ENCODE results near the gene GLIS2. TPM values are rescaled to one million over a fixed set of nuclear protein-coding genes. Genes with fewer than 3 reads are reported as not detected.

The GLIS2 gene
- total and polyA plus RNA-seq, 4 donors, result 0.68 to 1.4 (median 1.1) TPM

- no peaks in the 10 kb centered on the region for H3K9me3 ChIP-seq (ENCODE audit: control insufficient read depth in 4 of 4, low read length in 3 of 4)
- no peak for TF ChIP-seq SP1 (IDR thresholded peaks at IDR 0.05)
- TF ChIP-seq MAX (IDR thresholded peaks at IDR 0.05), result no peak
- TF ChIP-seq, protein P1, sequence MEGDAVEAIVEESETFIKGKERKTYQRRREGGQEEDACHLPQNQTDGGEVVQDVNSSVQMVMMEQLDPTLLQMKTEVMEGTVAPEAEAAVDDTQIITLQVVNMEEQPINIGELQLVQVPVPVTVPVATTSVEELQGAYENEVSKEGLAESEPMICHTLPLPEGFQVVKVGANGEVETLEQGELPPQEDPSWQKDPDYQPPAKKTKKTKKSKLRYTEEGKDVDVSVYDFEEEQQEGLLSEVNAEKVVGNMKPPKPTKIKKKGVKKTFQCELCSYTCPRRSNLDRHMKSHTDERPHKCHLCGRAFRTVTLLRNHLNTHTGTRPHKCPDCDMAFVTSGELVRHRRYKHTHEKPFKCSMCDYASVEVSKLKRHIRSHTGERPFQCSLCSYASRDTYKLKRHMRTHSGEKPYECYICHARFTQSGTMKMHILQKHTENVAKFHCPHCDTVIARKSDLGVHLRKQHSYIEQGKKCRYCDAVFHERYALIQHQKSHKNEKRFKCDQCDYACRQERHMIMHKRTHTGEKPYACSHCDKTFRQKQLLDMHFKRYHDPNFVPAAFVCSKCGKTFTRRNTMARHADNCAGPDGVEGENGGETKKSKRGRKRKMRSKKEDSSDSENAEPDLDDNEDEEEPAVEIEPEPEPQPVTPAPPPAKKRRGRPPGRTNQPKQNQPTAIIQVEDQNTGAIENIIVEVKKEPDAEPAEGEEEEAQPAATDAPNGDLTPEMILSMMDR (IDR thresholded peaks at IDR 0.05; ENCODE audit: low read depth, low read length, missing input control), result no peak
- TF ChIP-seq GABPA (IDR thresholded peaks at IDR 0.05 in 1 of 2, conservative IDR thresholded peaks at IDR 0.05 in 1 of 2), result no peak
- H3K4me3 ChIP-seq (ENCODE audit: low read depth in 1 of 3, low read length in 3 of 3), result peak overlapping the region in 2 of 3 donors; percentile 39 to 61
- H3K9ac ChIP-seq (ENCODE audit: low read depth in 1 of 2, low read length in 2 of 2), result no peak overlapping the region
- H3K27ac ChIP-seq (ENCODE audit: low read depth in 1 of 2, low read length in 2 of 2), result peak overlapping the region; percentile 42 to 64
- DNase-seq (ENCODE audit: low spot score), result no peak
- 53% methylated on average over 20 of the region's 20 CpGs for WGBS
- H3K36me3 ChIP-seq (ENCODE audit: control insufficient read depth in 4 of 4, insufficient read depth in 3 of 4, low read depth in 1 of 4, low read length in 3 of 4), result no peaks in the 10 kb centered on the region
- peaks cover 0 to 4% (median 0%) of the 10 kb centered on the region in 4 donors for H3K27me3 ChIP-seq (ENCODE audit: control insufficient read depth in 4 of 4, insufficient read depth in 4 of 4, low read length in 3 of 4)
- peaks cover 10 to 49% (median 29%) of the 10 kb centered on the region in 4 donors for H3K4me1 ChIP-seq (ENCODE audit: control insufficient read depth in 4 of 4, insufficient read depth in 4 of 4, low read length in 3 of 4)
Observed at GRCh38 chr16:4316864-4317531, 1.1 kb downstream of the GLIS2 start.

DNA sequence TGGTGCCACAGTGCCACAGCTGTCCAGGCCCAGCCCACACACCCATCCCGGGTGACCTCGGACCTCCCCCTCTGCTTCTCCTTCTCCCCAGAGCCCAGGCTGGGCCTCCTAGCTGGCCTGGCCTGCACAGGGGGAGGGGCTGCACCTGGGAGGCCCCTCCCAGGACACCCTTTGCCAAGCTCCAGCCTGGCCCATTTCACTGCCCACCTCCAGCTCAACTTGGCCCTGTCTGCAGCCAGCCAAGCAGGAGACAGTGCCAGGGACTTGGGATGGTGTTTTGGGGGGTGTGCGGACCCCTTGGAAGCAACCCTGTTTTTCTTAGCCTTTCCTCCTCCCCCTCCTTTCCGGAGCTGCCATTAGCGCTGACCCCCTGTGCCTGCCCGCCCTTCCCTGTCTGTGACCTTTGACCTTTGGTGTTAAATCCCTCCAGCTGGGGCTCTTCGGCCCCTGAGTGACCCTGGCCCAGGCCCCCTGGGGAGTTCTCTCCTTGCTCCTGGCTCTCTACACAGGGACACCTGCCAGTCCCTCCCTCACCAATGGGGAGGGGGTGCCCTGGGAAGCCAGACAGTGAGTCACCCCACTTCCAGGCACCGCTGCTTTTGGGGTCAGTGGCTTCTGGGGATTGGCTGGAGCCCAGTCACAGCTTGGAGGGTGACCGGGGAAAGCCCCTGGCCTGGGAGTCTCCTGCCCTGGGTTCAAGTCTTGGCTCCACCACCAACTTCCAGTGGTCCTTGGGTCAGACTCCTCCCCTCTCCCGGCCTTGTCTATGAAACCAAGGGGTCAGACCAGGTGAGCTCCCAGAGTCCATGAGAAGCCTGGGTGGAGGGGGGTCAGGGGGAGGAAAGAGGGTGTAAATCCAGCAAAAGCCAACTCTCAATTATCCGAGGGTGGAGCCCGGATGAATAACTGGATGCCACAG, 1.9 kb downstream of the GLIS2 start:
- H3K9me3 ChIP-seq (ENCODE audit: control insufficient read depth in 4 of 4, low read length in 3 of 4), result no peaks in the 10 kb centered on the region
- H3K4me3 ChIP-seq (ENCODE audit: low read depth in 1 of 3, low read length in 3 of 3), result peak overlapping the region in 1 of 3 donors; percentile 61
- peak overlapping the region in 1 of 2 donors; percentile 2 for H3K9ac ChIP-seq (ENCODE audit: low read depth in 1 of 2, low read length in 2 of 2)
- H3K36me3 ChIP-seq (ENCODE audit: control insufficient read depth in 4 of 4, insufficient read depth in 3 of 4, low read depth in 1 of 4, low read length in 3 of 4), result no peaks in the 10 kb centered on the region
- DNase-seq (ENCODE audit: low spot score), result no peak
- TF ChIP-seq NR2F2 (IDR thresholded peaks at IDR 0.05) (peak; percentile 82), HNF4G (IDR thresholded peaks at IDR 0.05) (no peak), HNF4A (conservative IDR thresholded peaks at IDR 0.05) (no peak)
- H3K27me3 ChIP-seq (ENCODE audit: control insufficient read depth in 4 of 4, insufficient read depth in 4 of 4, low read length in 3 of 4), result peaks cover 0 to 4% (median 0%) of the 10 kb centered on the region in 4 donors
- H3K4me1 ChIP-seq (ENCODE audit: control insufficient read depth in 4 of 4, insufficient read depth in 4 of 4, low read length in 3 of 4), result peaks cover 10 to 49% (median 30%) of the 10 kb centered on the region in 4 donors
- 63% methylated on average over 12 of the region's 12 CpGs for WGBS
- peak overlapping the region; percentile 42 to 64 for H3K27ac ChIP-seq (ENCODE audit: low read depth in 1 of 2, low read length in 2 of 2)

DNA sequence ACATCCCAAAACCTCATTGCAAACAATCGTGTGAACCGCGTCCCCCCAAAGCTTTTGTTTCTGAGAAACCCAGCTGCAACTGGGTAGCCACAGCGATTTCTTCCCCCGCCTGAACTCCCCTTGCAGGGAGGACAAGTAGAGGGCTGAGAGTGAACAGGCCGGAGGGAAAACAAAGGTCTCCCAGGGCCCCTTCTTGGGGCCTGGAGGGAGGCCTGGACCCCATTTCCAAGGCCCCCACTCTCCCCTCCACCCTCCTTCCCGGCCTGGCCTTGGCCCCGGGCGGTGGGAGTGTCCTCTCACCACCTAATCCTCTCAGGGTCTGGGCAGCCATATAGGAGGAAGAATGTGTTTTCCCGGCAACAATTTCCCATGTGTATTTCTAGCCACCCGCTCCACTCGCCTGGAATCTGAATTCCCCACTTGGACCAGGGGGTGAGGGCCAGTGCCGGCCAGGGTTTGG, 2.6 kb downstream of the GLIS2 start:
- TF ChIP-seq SP1 (IDR thresholded peaks at IDR 0.05) (no peak), GABPA (IDR thresholded peaks at IDR 0.05 in 1 of 2, conservative IDR thresholded peaks at IDR 0.05 in 1 of 2) (no peak), TAF1 (conservative IDR thresholded peaks at IDR 0.05) (no peak), NR2F2 (IDR thresholded peaks at IDR 0.05) (no peak), YY1 (IDR thresholded peaks at IDR 0.05) (no peak), ZBTB33 (IDR thresholded peaks at IDR 0.05) (no peak), HNF4G (IDR thresholded peaks at IDR 0.05) (no peak), EGR1 (IDR thresholded peaks at IDR 0.05; ENCODE audit: low read depth in 2 of 2) (no peak), FOXA2 (IDR thresholded peaks at IDR 0.05) (no peak), RAD21 (IDR thresholded peaks at IDR 0.05) (no peak), JUND (IDR thresholded peaks at IDR 0.05) (no peak), HNF4A (conservative IDR thresholded peaks at IDR 0.05) (no peak)
- TF ChIP-seq, protein P2, sequence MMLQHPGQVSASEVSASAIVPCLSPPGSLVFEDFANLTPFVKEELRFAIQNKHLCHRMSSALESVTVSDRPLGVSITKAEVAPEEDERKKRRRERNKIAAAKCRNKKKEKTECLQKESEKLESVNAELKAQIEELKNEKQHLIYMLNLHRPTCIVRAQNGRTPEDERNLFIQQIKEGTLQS (IDR thresholded peaks at IDR 0.05), result no peak
- TF ChIP-seq, protein P1 (IDR thresholded peaks at IDR 0.05; ENCODE audit: low read depth, low read length, missing input control), result no peak
- WGBS, result 84% methylated on average over 13 of the region's 13 CpGs
- peak overlapping the region in 1 of 2 donors; percentile 38 for H3K27ac ChIP-seq (ENCODE audit: low read depth in 1 of 2, low read length in 2 of 2)
- DNase-seq (ENCODE audit: low spot score), result no peak
- H3K4me3 ChIP-seq (ENCODE audit: low read depth in 1 of 3, low read length in 3 of 3), result no peak overlapping the region
- no peaks in the 10 kb centered on the region for H3K36me3 ChIP-seq (ENCODE audit: control insufficient read depth in 4 of 4, insufficient read depth in 3 of 4, low read depth in 1 of 4, low read length in 3 of 4)
- H3K9ac ChIP-seq (ENCODE audit: low read depth in 1 of 2, low read length in 2 of 2), result no peak overlapping the region
- peaks cover 10 to 49% (median 30%) of the 10 kb centered on the region in 4 donors for H3K4me1 ChIP-seq (ENCODE audit: control insufficient read depth in 4 of 4, insufficient read depth in 4 of 4, low read length in 3 of 4)
- H3K9me3 ChIP-seq (ENCODE audit: control insufficient read depth in 4 of 4, low read length in 3 of 4), result no peaks in the 10 kb centered on the region
- peaks cover 0 to 4% (median 0%) of the 10 kb centered on the region in 4 donors for H3K27me3 ChIP-seq (ENCODE audit: control insufficient read depth in 4 of 4, insufficient read depth in 4 of 4, low read length in 3 of 4)

All from liver (tissue), 9 donors.